Skeletal muscle tissue (tissue), 4 donors: Measurements from ENCODE around the gene MIS12. TPM values are rescaled to one million over a fixed set of nuclear protein-coding genes. Genes with fewer than 3 reads are reported as not detected.

ENCODE experiments used
- H3K27ac ChIP-seq: one replicate; pipeline ENCODE4 v1.7.0; 2013; ENCODE audit warnings: mild to moderate bottlenecking, low read depth, low read length, inconsistent platforms
- H3K27me3 ChIP-seq, 3 donors: one replicate each; pipeline ENCODE4 v1.7.0; 2013; ENCODE audit warnings: low read length in 3 of 3; ENCODE audit not compliant: control insufficient read depth in 3 of 3, insufficient read depth in 3 of 3
- H3K36me3 ChIP-seq, 3 donors: one replicate each; pipeline ENCODE4 v1.7.0; 2013; ENCODE audit warnings: low read length in 3 of 3; ENCODE audit not compliant: control insufficient read depth in 3 of 3, insufficient read depth in 3 of 3
- H3K4me1 ChIP-seq, 3 donors: one replicate each; pipeline ENCODE4 v1.7.0; 2013; ENCODE audit warnings: low read length in 3 of 3, mild to moderate bottlenecking in 3 of 3; ENCODE audit not compliant: control insufficient read depth in 3 of 3, insufficient read depth in 3 of 3
- H3K4me3 ChIP-seq, 3 donors: one replicate each; pipeline ENCODE4 v1.7.0; 2013; ENCODE audit warnings: low read length in 3 of 3
- H3K9ac ChIP-seq, 3 donors: one replicate each; pipeline ENCODE4 v1.7.0; 2013; ENCODE audit warnings: low read length in 3 of 3, mild to moderate bottlenecking in 3 of 3, moderate library complexity in 2 of 3, low read depth in 1 of 3
- H3K9me3 ChIP-seq, 3 donors: one replicate each; pipeline ENCODE4 v1.7.0; 2013; ENCODE audit warnings: low read length in 3 of 3; ENCODE audit not compliant: control insufficient read depth in 3 of 3
- total RNA-seq: library from RNA; depleted of rRNA; stranded (reverse); fragments of >200 nt; gene quantifications from one replicate; pipeline ENCODE4 v1.2.3, GENCODE V29; 2014
- donor health status: Osteomylitis.

MIS12 gene
- total RNA-seq, 1 donor from 2014 or later: 25.6 TPM

DNA sequence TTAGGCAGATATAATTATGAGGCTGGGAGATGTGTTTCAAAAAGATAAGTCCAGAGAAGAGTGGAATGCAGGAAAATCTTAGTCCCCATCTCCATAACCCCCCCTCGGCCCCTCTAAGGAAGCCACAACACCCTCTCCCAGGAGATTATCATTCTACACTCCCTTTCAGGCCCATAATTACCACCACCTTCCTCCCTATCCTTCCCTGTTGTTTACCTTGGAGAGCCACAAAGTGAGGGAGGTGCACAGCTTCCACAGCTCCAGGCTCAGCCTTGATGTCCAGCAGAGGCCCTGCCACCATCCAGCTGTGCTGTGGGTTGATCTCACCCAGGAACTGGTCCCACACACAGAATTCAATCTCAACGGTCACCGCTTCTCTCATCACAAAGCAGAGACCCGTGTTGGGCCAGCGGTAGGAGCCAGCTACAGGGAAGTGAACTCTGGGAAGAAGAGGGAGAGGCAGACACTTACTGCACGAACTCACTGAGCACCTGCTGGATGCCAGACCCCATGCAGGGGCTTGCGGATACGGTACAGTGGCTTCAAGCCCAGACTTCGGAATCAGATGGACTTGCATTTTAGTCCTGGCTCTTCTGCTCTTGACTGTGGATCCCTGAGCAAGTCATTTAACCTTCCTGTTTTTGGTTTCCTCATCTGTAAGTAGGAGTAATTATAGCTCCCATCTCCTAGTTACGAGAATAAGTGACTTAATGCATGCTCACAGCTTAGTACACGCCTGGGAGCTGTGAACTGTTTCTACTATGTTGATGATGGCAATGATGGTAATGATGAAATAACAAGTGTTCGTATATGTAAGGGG is 44.1 kb downstream of the MIS12 start:
- H3K4me1 ChIP-seq: peaks cover 9 to 19% (median 19%) of the 10 kb centered on the region in 3 donors
- peaks cover 4 to 23% (median 11%) of the 10 kb centered on the region in 3 donors for H3K36me3 ChIP-seq
- H3K27me3 ChIP-seq: no peaks in the 10 kb centered on the region
- no peak overlapping the region for H3K4me3 ChIP-seq
- no peak overlapping the region for H3K27ac ChIP-seq
- no peaks in the 10 kb centered on the region for H3K9me3 ChIP-seq
- no peak overlapping the region for H3K9ac ChIP-seq

DNA sequence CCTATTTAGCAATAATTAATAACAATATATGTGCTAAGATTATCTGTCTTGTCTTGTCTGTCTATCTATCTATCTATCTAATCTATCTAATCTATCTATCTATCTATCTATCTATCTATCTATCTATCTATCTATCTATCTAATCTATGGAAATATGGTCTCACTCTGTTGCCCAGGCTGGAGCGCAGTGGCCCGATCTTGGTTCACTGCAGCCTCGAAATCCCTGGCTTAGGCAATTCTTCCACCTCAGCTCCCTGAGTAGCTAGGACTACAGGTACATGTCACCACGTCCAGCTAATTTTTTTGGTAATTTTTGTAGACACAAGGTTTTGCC is 44.7 kb downstream of the MIS12 start:
- Histone ChIP-seq H3K27me3 (no peaks in the 10 kb centered on the region), H3K27ac (no peak overlapping the region), H3K9me3 (no peaks in the 10 kb centered on the region), H3K4me3 (no peak overlapping the region), H3K36me3 (peaks cover 4 to 28% (median 14%) of the 10 kb centered on the region in 3 donors), H3K9ac (no peak overlapping the region), H3K4me1 (peaks cover 9 to 19% (median 18%) of the 10 kb centered on the region in 3 donors)

DNA sequence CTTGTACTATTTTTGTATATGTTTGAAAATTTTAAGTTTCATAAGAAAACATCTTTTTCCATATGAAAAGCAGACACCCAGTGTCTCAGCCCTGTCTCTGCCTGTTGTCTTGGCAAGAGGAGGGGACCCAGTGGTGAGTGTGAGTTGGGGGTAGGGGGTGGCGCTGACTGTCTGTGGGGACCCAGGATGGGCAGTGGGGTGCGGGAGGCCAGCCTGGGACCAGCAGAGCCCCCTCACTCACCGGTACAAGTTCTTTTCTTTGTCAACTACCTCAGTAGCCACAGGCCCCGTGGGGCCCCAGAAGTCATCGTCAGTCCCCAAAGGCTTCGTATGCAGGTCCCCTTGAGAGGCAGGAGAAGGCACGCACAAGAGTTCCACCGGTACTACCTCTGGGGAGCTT is 46.2 kb downstream of the MIS12 start:
- Histone ChIP-seq H3K4me1 (peaks cover 3 to 4% (median 4%) of the 10 kb centered on the region in 3 donors), H3K27me3 (no peaks in the 10 kb centered on the region), H3K36me3 (peaks cover 4 to 28% (median 14%) of the 10 kb centered on the region in 3 donors), H3K27ac (no peak overlapping the region), H3K9me3 (no peaks in the 10 kb centered on the region), H3K9ac (no peak overlapping the region), H3K4me3 (no peak overlapping the region)

DNA sequence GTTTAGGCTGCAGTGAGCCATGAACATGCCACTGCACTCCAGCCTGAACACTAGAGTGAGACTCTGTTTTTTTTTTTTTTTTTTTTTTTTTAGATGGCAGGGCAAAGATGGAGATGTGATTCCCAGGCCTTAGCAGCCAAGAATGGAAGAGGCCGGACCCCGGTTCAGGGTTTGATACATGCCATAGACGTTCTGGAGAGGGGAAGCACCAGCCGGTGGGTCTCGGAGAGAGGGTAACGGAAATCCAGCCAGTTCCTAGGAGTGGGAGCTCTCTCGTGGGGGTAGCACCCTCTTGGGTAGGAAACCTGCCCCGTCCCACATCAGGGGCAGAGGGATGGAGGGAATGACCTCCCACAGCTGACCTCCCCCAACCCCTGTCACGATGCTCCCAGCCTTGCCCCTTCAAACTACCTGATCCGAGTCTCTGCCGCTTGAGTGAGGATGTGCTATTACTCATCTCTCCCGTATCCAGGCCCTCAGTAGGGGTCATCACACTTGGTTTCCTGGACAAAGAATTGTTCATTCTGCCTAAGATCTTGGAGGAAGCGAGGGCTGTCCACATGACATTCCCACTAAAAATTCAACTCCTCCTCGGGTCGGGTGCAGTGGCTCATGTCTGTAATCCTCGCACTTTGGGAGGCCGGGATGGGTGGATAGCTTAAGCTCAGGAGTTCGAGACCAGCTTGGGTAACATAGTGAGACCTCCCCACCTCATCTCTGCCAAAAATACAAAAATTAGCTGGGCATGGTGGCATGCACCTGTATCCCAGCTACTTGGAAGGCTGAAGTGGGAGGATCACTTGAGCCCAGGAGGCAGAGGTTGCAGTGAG is 47.3 kb downstream of the MIS12 start:
- Histone ChIP-seq H3K9ac (no peak overlapping the region), H3K9me3 (no peaks in the 10 kb centered on the region), H3K36me3 (peaks cover 4 to 28% (median 16%) of the 10 kb centered on the region in 3 donors), H3K27ac (no peak overlapping the region), H3K4me3 (no peak overlapping the region), H3K4me1 (no peaks in the 10 kb centered on the region), H3K27me3 (no peaks in the 10 kb centered on the region)

DNA sequence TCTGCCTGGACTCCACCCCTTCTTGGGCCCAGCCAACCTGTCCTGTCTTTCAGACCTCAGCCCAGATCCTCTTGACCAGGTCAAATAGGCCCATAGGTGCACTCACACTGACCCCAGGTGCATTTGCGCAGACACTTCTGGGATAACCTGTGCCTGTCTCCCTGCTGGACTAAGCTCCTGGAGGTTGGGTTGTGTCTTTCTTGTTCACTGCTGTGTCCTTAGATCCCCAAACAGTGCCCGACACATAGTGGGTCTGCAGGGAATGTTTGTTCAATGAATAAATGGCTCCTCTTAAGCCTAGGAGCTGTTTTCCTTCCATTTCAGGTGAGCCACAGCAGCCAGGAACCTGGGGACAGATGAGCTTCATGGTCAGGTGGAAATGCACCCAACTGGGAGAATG is 49.1 kb downstream of the MIS12 start:
- Histone ChIP-seq H3K4me1 (no peaks in the 10 kb centered on the region), H3K27ac (no peak overlapping the region), H3K4me3 (no peak overlapping the region), H3K27me3 (no peaks in the 10 kb centered on the region), H3K9me3 (no peaks in the 10 kb centered on the region), H3K9ac (no peak overlapping the region), H3K36me3 (peaks cover under 1 to 25% (median 21%) of the 10 kb centered on the region in 3 donors)

DNA sequence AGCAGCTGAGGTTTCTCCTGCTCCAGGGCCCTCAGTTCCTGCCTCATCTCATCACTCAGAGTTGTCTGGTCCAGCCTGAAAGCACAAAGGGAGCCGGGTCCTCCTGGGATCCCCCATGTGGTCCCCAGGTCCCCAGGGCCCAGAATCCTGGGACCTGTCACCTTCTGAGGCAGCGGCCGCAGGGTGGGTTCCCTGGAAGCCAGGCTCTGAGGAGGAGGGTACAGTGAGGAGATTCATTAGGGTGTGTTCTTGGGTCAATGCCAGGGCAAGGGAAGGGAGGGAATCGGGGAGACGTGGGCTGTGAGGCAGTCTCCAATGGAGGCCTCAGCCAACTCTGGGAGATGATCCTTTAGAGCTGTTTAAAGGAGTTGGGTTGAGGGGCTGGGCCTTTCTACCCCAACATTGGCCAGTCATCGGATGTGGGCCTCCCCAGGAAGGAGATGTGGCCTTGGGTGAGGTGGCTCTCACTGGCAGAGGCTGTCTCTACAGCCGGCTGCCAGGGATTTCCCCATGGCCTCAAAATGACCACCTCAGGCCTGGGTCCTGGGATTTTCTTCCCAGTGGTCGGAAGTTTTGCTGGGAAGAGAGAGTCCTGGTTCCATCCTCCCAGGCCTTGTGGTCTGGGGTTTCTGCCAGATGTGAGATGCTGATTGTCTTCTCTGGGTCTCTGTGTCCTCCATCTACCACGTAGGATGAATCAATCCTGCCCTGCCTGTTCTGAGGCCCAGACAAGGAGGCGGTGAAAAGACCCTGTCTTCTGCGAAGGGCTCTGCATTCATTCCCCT is 50.7 kb downstream of the MIS12 start:
- H3K9ac ChIP-seq: no peak overlapping the region
- no peaks in the 10 kb centered on the region for H3K27me3 ChIP-seq
- H3K4me1 ChIP-seq: no peaks in the 10 kb centered on the region
- H3K27ac ChIP-seq: no peak overlapping the region
- peaks cover 0 to 24% (median 22%) of the 10 kb centered on the region in 3 donors for H3K36me3 ChIP-seq
- H3K4me3 ChIP-seq: no peak overlapping the region
- no peaks in the 10 kb centered on the region for H3K9me3 ChIP-seq

DNA sequence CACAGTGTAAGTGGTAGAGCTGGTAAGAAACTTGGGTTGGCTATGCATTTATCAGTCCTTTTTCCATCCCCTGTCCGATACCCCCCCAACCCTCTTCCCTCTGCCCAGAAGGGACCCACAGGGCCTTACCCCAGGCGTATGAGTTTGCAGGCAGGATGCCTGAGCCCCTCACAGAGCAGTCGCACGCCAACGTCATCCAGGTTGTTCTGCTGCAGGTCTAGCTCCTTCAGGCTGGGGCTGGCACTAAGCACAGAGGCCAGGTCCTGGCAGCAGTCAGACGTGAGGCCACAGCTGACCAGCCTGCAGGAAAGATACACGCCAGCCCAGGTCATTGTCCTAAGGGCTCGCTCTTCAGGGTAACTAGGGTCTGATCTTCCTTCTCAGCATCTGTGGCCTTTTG is 52.9 kb downstream of the MIS12 start:
- no peaks in the 10 kb centered on the region for H3K9me3 ChIP-seq
- no peaks in the 10 kb centered on the region for H3K27me3 ChIP-seq
- H3K4me3 ChIP-seq: no peak overlapping the region
- H3K9ac ChIP-seq: no peak overlapping the region
- no peaks in the 10 kb centered on the region for H3K4me1 ChIP-seq
- peaks cover 0 to 18% (median 18%) of the 10 kb centered on the region in 3 donors for H3K36me3 ChIP-seq
- no peak overlapping the region for H3K27ac ChIP-seq

DNA sequence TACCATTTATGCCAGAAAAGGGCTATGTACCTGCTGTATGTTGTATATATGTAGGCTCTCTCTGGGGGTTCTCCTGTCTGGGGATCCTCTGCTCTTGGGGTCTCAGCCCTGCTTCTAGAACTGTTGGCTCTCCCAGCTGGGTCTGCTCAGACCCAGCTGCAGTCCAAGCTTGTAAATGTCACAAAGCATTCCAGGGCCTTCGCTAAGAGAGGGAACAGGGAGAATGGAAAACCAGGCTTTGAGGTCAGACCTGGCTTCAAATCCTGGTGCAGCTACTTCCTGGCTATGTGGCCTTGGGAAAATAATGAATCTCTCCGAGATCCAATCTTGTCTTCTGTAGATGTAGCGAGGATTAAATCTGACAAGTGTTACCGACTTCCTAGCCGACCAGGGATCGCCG is 54.0 kb downstream of the MIS12 start:
- no peak overlapping the region for H3K4me3 ChIP-seq
- H3K27me3 ChIP-seq: no peaks in the 10 kb centered on the region
- H3K9me3 ChIP-seq: no peaks in the 10 kb centered on the region
- peaks cover 0 to 17% (median 16%) of the 10 kb centered on the region in 3 donors for H3K36me3 ChIP-seq
- no peak overlapping the region for H3K27ac ChIP-seq
- no peaks in the 10 kb centered on the region for H3K4me1 ChIP-seq
- H3K9ac ChIP-seq: no peak overlapping the region
